ENCODE data around the gene SNRPD3.
"Not testable (repeated sequence)": the region's sequence is repeated elsewhere in the genome, so short reads cannot be mapped to it uniquely, and the experiment has no call there.

The SNRPD3 gene

DNA sequence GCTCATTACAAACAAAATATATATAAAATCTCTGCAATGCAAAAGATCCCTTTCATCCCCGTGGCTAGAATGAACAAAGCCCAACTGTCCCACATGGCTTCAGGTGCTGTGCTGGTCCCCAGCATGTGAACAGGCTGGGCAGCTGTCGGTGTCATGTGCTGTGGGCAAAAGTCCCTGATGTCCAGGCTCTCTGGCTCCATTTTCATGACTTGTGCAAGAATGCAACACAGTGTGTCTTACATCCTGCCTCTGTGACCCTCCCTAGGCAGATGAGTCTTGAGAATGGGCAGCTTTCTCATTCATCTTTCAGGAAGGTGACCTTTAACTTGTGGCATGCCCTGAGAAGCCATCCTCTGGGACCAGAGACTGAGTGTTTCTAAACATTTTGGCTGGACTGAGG lies 15.3 kb upstream of the SNRPD3 start:
- H3K27me3 ChIP-seq (ENCODE audit: insufficient read depth, low read length), result no peaks in the 10 kb centered on the region
- no peak overlapping the region for H3K4me3 ChIP-seq (ENCODE audit: low read length)
- no peak overlapping the region for H3K9ac ChIP-seq (ENCODE audit: low read depth, low read length)
- peaks cover 48% of the 10 kb centered on the region for H3K36me3 ChIP-seq (ENCODE audit: insufficient read depth, low read depth, low read length)
- no peaks in the 10 kb centered on the region for H3K4me1 ChIP-seq (ENCODE audit: insufficient read depth, low read length)
- H3K9me3 ChIP-seq (ENCODE audit: insufficient read depth, low read depth, low read length), result no peaks in the 10 kb centered on the region
- no peak overlapping the region for H3K27ac ChIP-seq (ENCODE audit: low read length)

DNA sequence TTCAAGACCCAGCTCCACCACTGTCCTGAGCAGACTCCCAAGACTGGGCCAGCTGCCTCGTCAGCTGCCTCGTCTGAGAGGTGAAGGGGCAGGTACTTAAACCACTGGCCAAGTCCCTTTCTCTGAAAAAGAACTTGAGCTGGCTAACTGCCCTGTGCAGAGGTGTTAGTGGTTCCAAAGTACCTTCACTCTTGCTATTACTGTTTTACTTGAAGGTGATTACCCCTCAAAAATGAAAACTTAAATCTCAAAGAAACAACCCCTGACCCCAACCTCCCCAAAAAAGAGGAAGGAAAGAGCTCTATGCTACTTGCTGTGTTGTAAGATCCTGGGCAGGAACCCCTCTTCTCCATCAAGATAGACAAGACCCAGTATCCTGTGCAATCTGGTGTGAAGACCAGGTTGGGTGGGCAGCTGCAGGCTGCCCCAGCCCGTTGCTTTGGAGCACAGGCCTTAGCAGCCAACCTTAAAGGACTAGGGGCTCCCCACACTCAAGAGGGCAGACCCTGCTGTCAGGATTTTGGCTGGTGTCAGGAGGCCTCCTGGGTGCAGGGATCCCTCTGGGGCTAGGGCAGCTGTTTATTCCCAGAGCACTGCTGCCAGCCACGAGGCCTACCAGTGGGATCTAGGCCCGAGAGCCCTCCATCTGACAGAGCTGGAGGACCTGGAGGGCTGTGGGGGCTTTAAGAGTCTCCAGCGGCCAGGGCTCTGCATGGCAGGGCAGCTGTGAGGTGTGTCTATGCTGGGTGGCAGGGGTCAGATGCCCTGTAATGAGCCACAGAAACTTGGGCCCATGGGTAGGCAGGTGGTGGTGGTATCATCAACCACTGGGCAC lies 13.9 kb upstream of the SNRPD3 start:
- peaks cover 56% of the 10 kb centered on the region for H3K36me3 ChIP-seq (ENCODE audit: insufficient read depth, low read depth, low read length)

GRCh38 chr22:24542641-24543040 lies 13.2 kb upstream of the SNRPD3 start:
- no peaks in the 10 kb centered on the region for H3K4me1 ChIP-seq (ENCODE audit: insufficient read depth, low read length)
- H3K9me3 ChIP-seq (ENCODE audit: insufficient read depth, low read depth, low read length), result no peaks in the 10 kb centered on the region
- H3K4me3 ChIP-seq (ENCODE audit: low read length), result no peak overlapping the region
- H3K27ac ChIP-seq (ENCODE audit: low read length), result no peak overlapping the region
- peaks cover 64% of the 10 kb centered on the region for H3K36me3 ChIP-seq (ENCODE audit: insufficient read depth, low read depth, low read length)
- H3K27me3 ChIP-seq (ENCODE audit: insufficient read depth, low read length), result no peaks in the 10 kb centered on the region
- no peak overlapping the region for H3K9ac ChIP-seq (ENCODE audit: low read depth, low read length)

More for the DNA sequence above, 13.9 kb upstream of the SNRPD3 start:
- no peaks in the 10 kb centered on the region for H3K4me1 ChIP-seq (ENCODE audit: insufficient read depth, low read length)
- no peaks in the 10 kb centered on the region for H3K9me3 ChIP-seq (ENCODE audit: insufficient read depth, low read depth, low read length)
- H3K27me3 ChIP-seq (ENCODE audit: insufficient read depth, low read length), result no peaks in the 10 kb centered on the region
- H3K27ac ChIP-seq (ENCODE audit: low read length), result no peak overlapping the region
- H3K9ac ChIP-seq (ENCODE audit: low read depth, low read length), result no peak overlapping the region
- H3K4me3 ChIP-seq (ENCODE audit: low read length), result no peak overlapping the region

DNA sequence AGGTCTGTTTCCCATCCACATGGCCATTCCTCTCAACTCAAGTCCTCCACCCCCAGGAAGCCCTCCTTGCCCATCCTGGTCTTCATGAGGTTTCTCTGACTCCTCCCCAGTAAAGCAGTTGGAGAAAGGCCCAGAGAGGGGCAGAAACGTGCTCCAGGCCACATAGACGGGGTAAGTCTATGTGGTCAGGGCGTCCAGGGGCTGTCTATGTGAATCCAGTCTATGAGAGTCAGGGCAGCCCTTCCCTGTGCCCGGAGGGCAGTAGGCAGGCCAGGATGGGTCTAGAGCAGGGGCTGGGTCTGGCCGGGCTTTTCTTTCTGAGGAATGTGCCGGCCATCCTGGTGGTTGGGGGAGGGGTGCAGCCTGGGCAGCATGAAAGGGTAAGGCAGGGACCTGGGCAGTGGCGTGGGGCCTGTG lies 12.6 kb upstream of the SNRPD3 start:
- H3K9ac ChIP-seq (ENCODE audit: low read depth, low read length), result no peak overlapping the region
- peaks cover 69% of the 10 kb centered on the region for H3K36me3 ChIP-seq (ENCODE audit: insufficient read depth, low read depth, low read length)
- no peaks in the 10 kb centered on the region for H3K4me1 ChIP-seq (ENCODE audit: insufficient read depth, low read length)
- no peak overlapping the region for H3K27ac ChIP-seq (ENCODE audit: low read length)
- no peak overlapping the region for H3K4me3 ChIP-seq (ENCODE audit: low read length)
- no peaks in the 10 kb centered on the region for H3K27me3 ChIP-seq (ENCODE audit: insufficient read depth, low read length)
- H3K9me3 ChIP-seq (ENCODE audit: insufficient read depth, low read depth, low read length), result no peaks in the 10 kb centered on the region

- H3K9ac ChIP-seq (ENCODE audit: low read depth, low read length), result no peak overlapping the region
- no peak overlapping the region for H3K27ac ChIP-seq (ENCODE audit: low read length)
- no peaks in the 10 kb centered on the region for H3K9me3 ChIP-seq (ENCODE audit: insufficient read depth, low read depth, low read length)
- no peaks in the 10 kb centered on the region for H3K27me3 ChIP-seq (ENCODE audit: insufficient read depth, low read length)
- no peak overlapping the region for H3K4me3 ChIP-seq (ENCODE audit: low read length)
- no peaks in the 10 kb centered on the region for H3K4me1 ChIP-seq (ENCODE audit: insufficient read depth, low read length)
- H3K36me3 ChIP-seq (ENCODE audit: insufficient read depth, low read depth, low read length), result peaks cover 72% of the 10 kb centered on the region
These were observed 12.0 kb upstream of the SNRPD3 start for GRCh38 chr22:24543679-24544243.

- Histone ChIP-seq H3K4me3 (ENCODE audit: low read length) (no peak overlapping the region), H3K27me3 (ENCODE audit: insufficient read depth, low read length) (no peaks in the 10 kb centered on the region), H3K9me3 (ENCODE audit: insufficient read depth, low read depth, low read length) (no peaks in the 10 kb centered on the region), H3K36me3 (ENCODE audit: insufficient read depth, low read depth, low read length) (peaks cover 40% of the 10 kb centered on the region), H3K9ac (ENCODE audit: low read depth, low read length) (no peak overlapping the region), H3K4me1 (ENCODE audit: insufficient read depth, low read length) (peaks cover 3% of the 10 kb centered on the region; the same call in 1 of the 2 replicates), H3K27ac (ENCODE audit: low read length) (no peak overlapping the region)
These were observed 7.0 kb upstream of the SNRPD3 start for GRCh38 chr22:24548812-24549211.

GRCh38 chr22:24550028-24550901 lies 5.5 kb upstream of the SNRPD3 start:
- H3K9me3 ChIP-seq (ENCODE audit: insufficient read depth, low read depth, low read length), result no peaks in the 10 kb centered on the region
- H3K27ac ChIP-seq (ENCODE audit: low read length), result no peak overlapping the region
- H3K27me3 ChIP-seq (ENCODE audit: insufficient read depth, low read length), result no peaks in the 10 kb centered on the region
- H3K36me3 ChIP-seq (ENCODE audit: insufficient read depth, low read depth, low read length), result peaks cover 30% of the 10 kb centered on the region
- H3K4me3 ChIP-seq (ENCODE audit: low read length), result no peak overlapping the region
- peaks cover 7% of the 10 kb centered on the region; the same call in 1 of the 2 replicates for H3K4me1 ChIP-seq (ENCODE audit: insufficient read depth, low read length)
- H3K9ac ChIP-seq (ENCODE audit: low read depth, low read length), result no peak overlapping the region

GRCh38 chr22:24550902-24551435 lies 4.8 kb upstream of the SNRPD3 start:
- H3K36me3 ChIP-seq (ENCODE audit: insufficient read depth, low read depth, low read length), result peaks cover 30% of the 10 kb centered on the region

GRCh38 chr22:24552503-24553286 lies 3.1 kb upstream of the SNRPD3 start:
- not testable (repeated sequence) for H3K4me3 ChIP-seq (ENCODE audit: low read length); H3K27me3 ChIP-seq (ENCODE audit: insufficient read depth, low read length); H3K27ac ChIP-seq (ENCODE audit: low read length); H3K9me3 ChIP-seq (ENCODE audit: insufficient read depth, low read depth, low read length)
- Histone ChIP-seq H3K9ac (ENCODE audit: low read depth, low read length) (peak overlapping the region; percentile 95; the same call in 1 of the 2 replicates), H3K4me1 (ENCODE audit: insufficient read depth, low read length) (peaks cover 10% of the 10 kb centered on the region), H3K36me3 (ENCODE audit: insufficient read depth, low read depth, low read length) (peaks cover 20% of the 10 kb centered on the region)

More at GRCh38 chr22:24550902-24551435, 4.8 kb upstream of the SNRPD3 start:
- no peaks in the 10 kb centered on the region for H3K9me3 ChIP-seq (ENCODE audit: insufficient read depth, low read depth, low read length)
- no peak overlapping the region for H3K9ac ChIP-seq (ENCODE audit: low read depth, low read length)
- H3K27ac ChIP-seq (ENCODE audit: low read length), result no peak overlapping the region
- no peak overlapping the region for H3K4me3 ChIP-seq (ENCODE audit: low read length)
- H3K27me3 ChIP-seq (ENCODE audit: insufficient read depth, low read length), result no peaks in the 10 kb centered on the region
- peaks cover 7% of the 10 kb centered on the region; the same call in 1 of the 2 replicates for H3K4me1 ChIP-seq (ENCODE audit: insufficient read depth, low read length)

- Histone ChIP-seq H3K9me3 (ENCODE audit: insufficient read depth, low read depth, low read length) (no peaks in the 10 kb centered on the region), H3K4me1 (ENCODE audit: insufficient read depth, low read length) (peaks cover 10% of the 10 kb centered on the region), H3K27me3 (ENCODE audit: insufficient read depth, low read length) (no peaks in the 10 kb centered on the region), H3K27ac (ENCODE audit: low read length) (peak overlapping the region; percentile 16), H3K36me3 (ENCODE audit: insufficient read depth, low read depth, low read length) (peaks cover 23% of the 10 kb centered on the region), H3K9ac (ENCODE audit: low read depth, low read length) (peak overlapping the region; percentile 95), H3K4me3 (ENCODE audit: low read length) (peak overlapping the region; percentile 98)
These were observed 2.0 kb upstream of the SNRPD3 start for GRCh38 chr22:24553597-24554312.

Data from iPS-20b (cell line).